ENCODE measurements around the gene MGAT5B.
A peak's percentile ranks its signal among the peaks of the same experiment; 100 is the strongest.

Gene MGAT5B

GRCh38 chr17:76905036-76905435, 36.8 kb downstream of the MGAT5B start:
- no peak for DNase-seq (ENCODE audit: low spot score)

- no peak for DNase-seq (ENCODE audit: low spot score)
Observed at GRCh38 chr17:76905836-76906235, 37.6 kb downstream of the MGAT5B start.

- DNase-seq (ENCODE audit: low spot score): no peak
Observed at GRCh38 chr17:76906463-76906862, 38.3 kb downstream of the MGAT5B start.

GRCh38 chr17:76907352-76907751, 39.1 kb downstream of the MGAT5B start:
- no peak for DNase-seq (ENCODE audit: low spot score)

- DNase-seq (ENCODE audit: low spot score): peak; percentile 63
Observed at GRCh38 chr17:76909971-76910760, 42.0 kb downstream of the MGAT5B start.

- DNase-seq (ENCODE audit: low spot score): no peak
Observed at GRCh38 chr17:76911299-76912017, 43.3 kb downstream of the MGAT5B start.

GRCh38 chr17:76912421-76913164, 44.4 kb downstream of the MGAT5B start:
- DNase-seq (ENCODE audit: low spot score): no peak

GRCh38 chr17:76914937-76915336, 46.7 kb downstream of the MGAT5B start:
- no peak for DNase-seq (ENCODE audit: low spot score)

GRCh38 chr17:76915840-76916510, 47.8 kb downstream of the MGAT5B start:
- DNase-seq (ENCODE audit: low spot score): no peak

GRCh38 chr17:76917829-76918228, 49.6 kb downstream of the MGAT5B start:
- DNase-seq (ENCODE audit: low spot score): no peak

- DNase-seq (ENCODE audit: low spot score): no peak
Observed at GRCh38 chr17:76918811-76919210, 50.6 kb downstream of the MGAT5B start.

- DNase-seq (ENCODE audit: low spot score): no peak
Observed at GRCh38 chr17:76920364-76921139, 52.3 kb downstream of the MGAT5B start.

GRCh38 chr17:76921340-76922036, 53.3 kb downstream of the MGAT5B start:
- DNase-seq (ENCODE audit: low spot score): no peak

GRCh38 chr17:76922084-76922483, 53.9 kb downstream of the MGAT5B start:
- no peak for DNase-seq (ENCODE audit: low spot score)

- DNase-seq (ENCODE audit: low spot score): no peak
Observed at GRCh38 chr17:76922967-76923366, 54.8 kb downstream of the MGAT5B start.

- no peak for DNase-seq (ENCODE audit: low spot score)
Observed at GRCh38 chr17:76923491-76923890, 55.3 kb downstream of the MGAT5B start.

GRCh38 chr17:76924345-76925342, 56.4 kb downstream of the MGAT5B start:
- no peak for DNase-seq (ENCODE audit: low spot score)

- no peak for DNase-seq (ENCODE audit: low spot score)
Observed at GRCh38 chr17:76925441-76925891, 57.3 kb downstream of the MGAT5B start.

GRCh38 chr17:76926237-76926866, 58.1 kb downstream of the MGAT5B start:
- DNase-seq (ENCODE audit: low spot score): no peak
